ENCODE measurements around the gene NDUFB7. TPM values are rescaled to one million over a fixed set of nuclear protein-coding genes. Genes with fewer than 3 reads are reported as not detected.
"Not testable (repeated sequence)": the region's sequence is repeated elsewhere in the genome, so short reads cannot be mapped to it uniquely, and the experiment has no call there.

Gene NDUFB7
- total RNA-seq, 1 donor from 2014 or later = 363 TPM

GRCh38 chr19:14612657-14613056, 40.8 kb upstream of the NDUFB7 start:
- no peak for TF ChIP-seq CTCF (IDR thresholded peaks at IDR 0.05; ENCODE audit: insufficient read depth, low read length, poor library complexity, severe bottlenecking)
- no peak overlapping the region for H3K4me3 ChIP-seq (ENCODE audit: low read depth, low read length)
- DNase-seq (ENCODE audit: low read depth) = no peak
- H3K36me3 ChIP-seq (ENCODE audit: control insufficient read depth, insufficient read depth, low read length) = no peaks in the 10 kb centered on the region
- no peaks in the 10 kb centered on the region for H3K27me3 ChIP-seq (ENCODE audit: control insufficient read depth, insufficient read depth, low read length)

DNA sequence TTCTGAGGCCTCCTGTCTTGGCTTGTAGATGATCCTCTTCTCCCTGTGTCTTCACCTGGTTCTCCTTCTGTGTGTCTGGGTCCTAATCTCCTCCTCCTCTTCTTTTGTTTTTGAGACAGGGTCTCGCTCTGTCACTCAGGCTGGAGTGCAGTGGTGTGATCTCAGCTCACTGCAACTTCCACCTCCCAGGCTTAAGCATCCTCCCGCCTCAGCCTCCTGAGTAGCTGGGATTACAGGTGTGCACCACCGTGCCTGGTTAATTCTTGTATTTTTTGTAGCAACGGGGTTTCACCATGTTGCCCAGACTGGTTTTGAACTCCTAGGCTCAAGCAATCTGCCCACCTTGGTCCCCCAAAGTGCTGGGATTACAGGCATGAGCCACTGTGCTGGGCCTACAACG, 40.4 kb upstream of the NDUFB7 start:
- H3K4me3 ChIP-seq (ENCODE audit: low read depth, low read length); DNase-seq (ENCODE audit: low read depth); H3K27me3 ChIP-seq (ENCODE audit: control insufficient read depth, insufficient read depth, low read length); H3K36me3 ChIP-seq (ENCODE audit: control insufficient read depth, insufficient read depth, low read length): not testable (repeated sequence)

DNA sequence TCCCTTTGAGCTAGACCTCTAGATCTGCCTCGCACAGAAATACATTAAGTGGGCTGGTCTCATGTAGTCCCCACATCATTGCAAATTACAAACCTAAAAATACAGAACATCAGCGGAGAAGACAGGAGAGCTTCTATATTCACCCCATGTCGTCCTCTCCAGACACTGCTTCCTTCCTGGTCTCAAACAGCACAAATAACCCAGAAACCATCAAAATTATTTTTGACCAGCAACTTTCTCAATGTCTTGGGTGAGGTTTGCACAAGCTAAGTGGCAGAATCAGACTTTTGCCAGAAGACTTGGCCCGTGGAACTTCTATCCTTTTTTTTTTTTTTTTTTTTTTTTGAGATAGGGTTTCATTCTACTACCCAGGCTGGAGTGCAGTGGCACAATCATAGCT, 39.2 kb upstream of the NDUFB7 start:
- no peak for DNase-seq (ENCODE audit: low read depth)

GRCh38 chr19:14606627-14607026, 34.8 kb upstream of the NDUFB7 start:
- Histone ChIP-seq H3K4me3 (ENCODE audit: low read depth, low read length) (no peak overlapping the region), H3K27me3 (ENCODE audit: control insufficient read depth, insufficient read depth, low read length) (no peaks in the 10 kb centered on the region), H3K36me3 (ENCODE audit: control insufficient read depth, insufficient read depth, low read length) (no peaks in the 10 kb centered on the region)
- TF ChIP-seq CTCF (IDR thresholded peaks at IDR 0.05; ENCODE audit: insufficient read depth, low read length, poor library complexity, severe bottlenecking) = no peak
- no peak for DNase-seq (ENCODE audit: low read depth)

More for the DNA sequence above, 39.2 kb upstream of the NDUFB7 start:
- no peak overlapping the region for H3K4me3 ChIP-seq (ENCODE audit: low read depth, low read length)
- no peaks in the 10 kb centered on the region for H3K36me3 ChIP-seq (ENCODE audit: control insufficient read depth, insufficient read depth, low read length)
- TF ChIP-seq CTCF (IDR thresholded peaks at IDR 0.05; ENCODE audit: insufficient read depth, low read length, poor library complexity, severe bottlenecking) = no peak
- H3K27me3 ChIP-seq (ENCODE audit: control insufficient read depth, insufficient read depth, low read length) = no peaks in the 10 kb centered on the region

- TF ChIP-seq CTCF (IDR thresholded peaks at IDR 0.05; ENCODE audit: insufficient read depth, low read length, poor library complexity, severe bottlenecking) = no peak
- Histone ChIP-seq H3K4me3 (ENCODE audit: low read depth, low read length) (no peak overlapping the region), H3K36me3 (ENCODE audit: control insufficient read depth, insufficient read depth, low read length) (no peaks in the 10 kb centered on the region), H3K27me3 (ENCODE audit: control insufficient read depth, insufficient read depth, low read length) (no peaks in the 10 kb centered on the region)
- DNase-seq (ENCODE audit: low read depth) = no peak
These were observed 32.1 kb upstream of the NDUFB7 start for GRCh38 chr19:14603990-14604387.

DNA sequence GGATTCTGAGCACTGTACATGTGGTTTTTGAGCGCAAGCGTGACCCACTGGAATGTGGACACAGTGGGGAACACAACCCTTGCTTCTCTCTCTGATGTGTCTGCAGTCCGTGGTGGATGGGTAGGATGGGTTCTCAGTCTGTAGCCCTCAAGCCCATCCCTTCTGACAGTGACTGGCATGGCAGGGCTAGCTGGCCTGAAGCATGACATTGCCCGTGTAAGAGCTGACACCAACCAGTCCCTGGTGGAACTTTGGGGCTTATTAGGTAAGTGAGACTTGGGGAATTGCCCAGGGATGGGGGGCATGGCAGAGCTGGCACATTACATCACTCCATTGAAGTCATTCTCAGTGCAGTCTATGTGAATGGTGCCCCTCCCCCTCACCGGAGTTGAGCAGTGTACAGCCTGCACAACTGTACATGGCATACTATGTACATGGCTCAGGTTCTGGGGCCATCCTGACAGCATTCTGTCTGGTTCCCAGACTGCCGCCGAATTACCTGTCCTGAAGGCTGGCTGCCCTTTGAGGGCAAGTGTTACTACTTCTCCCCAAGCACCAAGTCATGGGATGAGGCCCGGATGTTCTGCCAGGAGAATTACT, 27.8 kb upstream of the NDUFB7 start:
- H3K36me3 ChIP-seq (ENCODE audit: control insufficient read depth, insufficient read depth, low read length) = no peaks in the 10 kb centered on the region
- no peak for TF ChIP-seq CTCF (IDR thresholded peaks at IDR 0.05; ENCODE audit: insufficient read depth, low read length, poor library complexity, severe bottlenecking)
- DNase-seq (ENCODE audit: low read depth) = no peak
- no peaks in the 10 kb centered on the region for H3K27me3 ChIP-seq (ENCODE audit: control insufficient read depth, insufficient read depth, low read length)
- H3K4me3 ChIP-seq (ENCODE audit: low read depth, low read length) = no peak overlapping the region
